H9 (cell line): ENCODE data around the gene TSLP. TPM values are rescaled to one million over a fixed set of nuclear protein-coding genes. Genes with fewer than 3 reads are reported as not detected.

Experiments used
- DNase-seq: peaks from one replicate; pipeline ENCODE4 v3.0.0-alpha.2; 2017
- H2AFZ ChIP-seq: one replicate; pipeline ENCODE4 v1.6.1; 2013; ENCODE audit warnings: mild to moderate bottlenecking, low read length, control low read depth, moderate library complexity
- H2AK5ac ChIP-seq: 2 replicates; pipeline ENCODE4 v1.6.1; 2013; ENCODE audit warnings: low read length, control low read depth, mixed read lengths; ENCODE audit not compliant: insufficient read length
- H2BK120ac ChIP-seq: one replicate; pipeline ENCODE4 v1.6.1; 2013; ENCODE audit warnings: low read depth, mild to moderate bottlenecking, low read length, control low read depth, inconsistent platforms; ENCODE audit not compliant: poor library complexity, severe bottlenecking
- H2BK12ac ChIP-seq: 2 replicates; pipeline ENCODE4 v1.6.1; 2013; ENCODE audit warnings: low read length, control low read depth, mixed read lengths, low read depth; ENCODE audit not compliant: insufficient read length
- H2BK15ac ChIP-seq: 2 replicates; pipeline ENCODE4 v1.6.1; 2013; ENCODE audit warnings: low read depth, low read length, control low read depth
- H2BK20ac ChIP-seq: one replicate; pipeline ENCODE4 v1.6.1; 2013; ENCODE audit warnings: low read depth, mild to moderate bottlenecking, low read length, control low read depth, inconsistent platforms; ENCODE audit not compliant: poor library complexity, severe bottlenecking
- H2BK5ac ChIP-seq: 2 replicates; pipeline ENCODE4 v1.6.1; 2013; ENCODE audit warnings: low read length, control low read depth, mixed read lengths; ENCODE audit not compliant: insufficient read length
- H3K14ac ChIP-seq: 2 replicates; pipeline ENCODE4 v1.6.1; 2013; ENCODE audit warnings: low read length, control low read depth; ENCODE audit not compliant: insufficient read depth
- H3K18ac ChIP-seq: 2 replicates; pipeline ENCODE4 v1.6.1; 2013; ENCODE audit warnings: low read depth, mild to moderate bottlenecking, mixed read lengths, low read length, control low read depth; ENCODE audit not compliant: insufficient read length
- H3K23ac ChIP-seq: 2 replicates; pipeline ENCODE4 v1.6.1; 2013; ENCODE audit warnings: low read length, control low read depth, mixed read lengths, low read depth; ENCODE audit not compliant: insufficient read length
- H3K23me2 ChIP-seq: 2 replicates; pipeline ENCODE4 v1.6.1; 2013; ENCODE audit warnings: low read depth, mild to moderate bottlenecking, mixed read lengths, low read length, control low read depth; ENCODE audit not compliant: insufficient read length, poor library complexity, severe bottlenecking
- H3K27ac ChIP-seq: 2 replicates; pipeline ENCODE4 v1.5.1; 2013; ENCODE audit warnings: low read length, control low read depth, mixed read lengths, low read depth; ENCODE audit not compliant: insufficient read length
- H3K27me3 ChIP-seq: 2 replicates; pipeline ENCODE4 v1.6.1; 2013; ENCODE audit warnings: low read length, control low read depth, inconsistent platforms; ENCODE audit not compliant: insufficient read depth
- H3K4ac ChIP-seq: 2 replicates; pipeline ENCODE4 v1.6.1; 2013; ENCODE audit warnings: low read depth, mild to moderate bottlenecking, control low read depth, inconsistent platforms, low read length, moderate library complexity
- H3K4me1 ChIP-seq: 2 replicates; pipeline ENCODE4 v1.6.1; 2013; ENCODE audit warnings: low read length, control low read depth, inconsistent platforms; ENCODE audit not compliant: insufficient read depth
- H3K4me2 ChIP-seq: 2 replicates; pipeline ENCODE4 v1.6.1; 2013; ENCODE audit warnings: low read length, control low read depth, mixed read lengths; ENCODE audit not compliant: insufficient read length, insufficient read depth
- H3K56ac ChIP-seq: 2 replicates; pipeline ENCODE4 v1.6.1; 2013; ENCODE audit warnings: low read depth, mild to moderate bottlenecking, mixed read lengths, low read length, control low read depth; ENCODE audit not compliant: insufficient read length
- H3K79me1 ChIP-seq: 2 replicates; pipeline ENCODE4 v1.6.1; 2013; ENCODE audit warnings: low read depth, mild to moderate bottlenecking, moderate library complexity, low read length, control low read depth, inconsistent platforms; ENCODE audit not compliant: insufficient read depth, poor library complexity, severe bottlenecking
- H3K79me2 ChIP-seq: 2 replicates; pipeline ENCODE4 v1.6.1; 2013; ENCODE audit warnings: low read length, control low read depth, inconsistent platforms; ENCODE audit not compliant: insufficient read depth
- H3K9ac ChIP-seq: 2 replicates; pipeline ENCODE4 v1.6.1; 2013; ENCODE audit warnings: low read length, control low read depth, mixed read lengths; ENCODE audit not compliant: insufficient read length; ENCODE audit errors: extremely low read depth
- H3K9me3 ChIP-seq: one replicate; pipeline ENCODE4 v1.6.1; 2013; ENCODE audit warnings: low read depth, low read length, inconsistent platforms; ENCODE audit not compliant: control insufficient read depth
- H3T11ph ChIP-seq: one replicate; pipeline ENCODE4 v1.6.1; 2013; ENCODE audit warnings: mild to moderate bottlenecking, low read length, control low read depth, inconsistent platforms
- H4K20me1 ChIP-seq: one replicate; pipeline ENCODE4 v1.6.1; 2013; ENCODE audit not compliant: control insufficient read depth, insufficient read length, insufficient read depth
- H4K5ac ChIP-seq: 2 replicates; pipeline ENCODE4 v1.6.1; 2013; ENCODE audit warnings: low read depth, mild to moderate bottlenecking, mixed read lengths, low read length, control low read depth; ENCODE audit not compliant: insufficient read length
- H4K8ac ChIP-seq: replicated peaks from 2 replicates; pipeline ENCODE4 v1.6.1; 2013; ENCODE audit warnings: low read length, control low read depth, mixed read lengths, low read depth; ENCODE audit not compliant: insufficient read length
- H4K91ac ChIP-seq: 2 replicates; pipeline ENCODE4 v1.6.1; 2013; ENCODE audit warnings: low read depth, mild to moderate bottlenecking, moderate library complexity, mixed read lengths, low read length, control low read depth; ENCODE audit not compliant: insufficient read length
- H3K27ac Mint-ChIP-seq, 3 experiments: 2 replicates in 2 of 3; 3 replicates in 1 of 3; pipeline ENCODE4 v1.8.0; 2020 to 2021; ENCODE audit warnings: mixed read lengths in 3 of 3, mild to moderate bottlenecking in 1 of 3, moderate library complexity in 1 of 3
- H3K27me3 Mint-ChIP-seq: 2 replicates; pipeline ENCODE4 v1.8.0; 2021; ENCODE audit warnings: low read depth, mild to moderate bottlenecking, moderate library complexity, mixed read lengths
- H3K36me3 Mint-ChIP-seq, 3 experiments: 2 replicates in 2 of 3; 3 replicates in 1 of 3; pipeline ENCODE4 v1.8.0; 2020 to 2021; ENCODE audit warnings: low read depth in 3 of 3, mixed read lengths in 3 of 3; ENCODE audit not compliant: insufficient read depth in 1 of 3
- H3K4me1 Mint-ChIP-seq, 2 experiments: 2 replicates each; pipeline ENCODE4 v1.8.0; 2020; ENCODE audit warnings: mixed read lengths in 2 of 2
- H3K4me3 Mint-ChIP-seq, 2 experiments: 2 replicates in 1 of 2; 3 replicates in 1 of 2; pipeline ENCODE4 v1.8.0; 2020 to 2021; ENCODE audit warnings: mild to moderate bottlenecking in 2 of 2, mixed read lengths in 2 of 2, moderate library complexity in 1 of 2
- H3K9me3 Mint-ChIP-seq, 2 experiments: 2 replicates in 1 of 2; 3 replicates in 1 of 2; pipeline ENCODE4 v1.8.0; 2020; ENCODE audit warnings: mild to moderate bottlenecking in 2 of 2, mixed read lengths in 2 of 2, moderate library complexity in 1 of 2
- WGBS: extraction: QIAGEN DNeasy Blood & Tissue Kit; methylation state at CpG from one replicate; pipeline ENCODE4 v1.1.7; 2013; ENCODE audit warnings: missing lambda C conversion rate, low lambda C conversion rate, mixed read lengths; ENCODE audit not compliant: insufficient read length; ENCODE audit errors: extremely low coverage; 5-methylcytosine and 5-hydroxymethylcytosine counted together
- total RNA-seq: library from RNA; stranded (reverse); gene quantifications from 2 replicates; pipeline ENCODE4 v1.2.1, GENCODE V29; 2021
- TF ChIP-seq, protein P1 (sequence below): fragments of 200-600 bp; sonication (generic); conservative IDR thresholded peaks from 3 replicates; pipeline ENCODE4 v1.8.0; 2021; ENCODE audit warnings: antibody characterized with exemption, mild to moderate bottlenecking

Gene TSLP
- total RNA-seq, 1 experiment from 2014 or later = 0.63 TPM

DNA sequence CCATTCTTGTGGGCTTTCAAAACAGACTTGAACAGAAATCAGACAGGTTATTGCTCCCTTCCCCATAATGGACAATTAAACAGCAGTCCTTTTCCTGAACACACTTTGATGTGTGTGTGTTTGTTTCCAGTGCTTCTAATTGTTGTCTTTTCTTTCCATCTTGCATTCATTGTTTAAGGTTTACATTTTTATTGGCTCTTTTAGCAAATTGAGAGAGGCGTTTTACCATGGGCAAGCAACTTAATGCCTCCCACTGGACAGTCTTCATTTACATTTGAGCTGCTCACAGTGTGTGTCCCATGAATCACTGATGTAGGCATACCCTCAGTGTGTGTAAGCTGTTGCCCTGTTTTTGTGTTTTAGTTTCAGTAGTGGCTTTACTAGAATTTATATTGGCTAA, 45.6 kb downstream of the TSLP start:
- H3K27ac Mint-ChIP-seq = peak overlapping the region; percentile 80 to 91 (median 90); a peak in 6 of 7 replicates
- Histone ChIP-seq H3K9me3 (no peaks in the 10 kb centered on the region), H4K20me1 (no peaks in the 10 kb centered on the region), H4K5ac (no peak overlapping the region), H3K9ac (no peak overlapping the region), H3T11ph (no peak overlapping the region), H2BK15ac (no peak overlapping the region), H2BK5ac (no peak overlapping the region), H3K4me1 (no peaks in the 10 kb centered on the region; the same call in 1 of the 2 replicates), H2BK12ac (no peak overlapping the region), H2BK20ac (no peak overlapping the region), H3K23me2 (no peaks in the 10 kb centered on the region), H2AK5ac (no peak overlapping the region), H3K4ac (no peak overlapping the region), H3K4me2 (peak overlapping the region; percentile 5), H3K27ac (no peak overlapping the region), H3K79me1 (no peaks in the 10 kb centered on the region), H3K27me3 (no peaks in the 10 kb centered on the region), H3K23ac (no peak overlapping the region), H3K14ac (no peak overlapping the region), H3K56ac (no peak overlapping the region), H4K91ac (no peak overlapping the region), H4K8ac (no peak overlapping the region), H3K18ac (no peak overlapping the region), H2AFZ (no peak overlapping the region), H2BK120ac (no peak overlapping the region), H3K79me2 (no peaks in the 10 kb centered on the region)
- WGBS = no CpG with 5 or more reads among the region's 1 CpG
- H3K9me3 Mint-ChIP-seq = no peaks in the 10 kb centered on the region
- no peaks in the 10 kb centered on the region for H3K27me3 Mint-ChIP-seq
- H3K4me3 Mint-ChIP-seq = peak overlapping the region in 1 of 2 experiments; percentile 22; a peak in 4 of 5 replicates
- DNase-seq = peak; percentile 45
- H3K36me3 Mint-ChIP-seq = peaks cover 11 to 40% (median 37%) of the 10 kb centered on the region in 3 experiments; a peak in 6 of 7 replicates
- TF ChIP-seq, protein P1, sequence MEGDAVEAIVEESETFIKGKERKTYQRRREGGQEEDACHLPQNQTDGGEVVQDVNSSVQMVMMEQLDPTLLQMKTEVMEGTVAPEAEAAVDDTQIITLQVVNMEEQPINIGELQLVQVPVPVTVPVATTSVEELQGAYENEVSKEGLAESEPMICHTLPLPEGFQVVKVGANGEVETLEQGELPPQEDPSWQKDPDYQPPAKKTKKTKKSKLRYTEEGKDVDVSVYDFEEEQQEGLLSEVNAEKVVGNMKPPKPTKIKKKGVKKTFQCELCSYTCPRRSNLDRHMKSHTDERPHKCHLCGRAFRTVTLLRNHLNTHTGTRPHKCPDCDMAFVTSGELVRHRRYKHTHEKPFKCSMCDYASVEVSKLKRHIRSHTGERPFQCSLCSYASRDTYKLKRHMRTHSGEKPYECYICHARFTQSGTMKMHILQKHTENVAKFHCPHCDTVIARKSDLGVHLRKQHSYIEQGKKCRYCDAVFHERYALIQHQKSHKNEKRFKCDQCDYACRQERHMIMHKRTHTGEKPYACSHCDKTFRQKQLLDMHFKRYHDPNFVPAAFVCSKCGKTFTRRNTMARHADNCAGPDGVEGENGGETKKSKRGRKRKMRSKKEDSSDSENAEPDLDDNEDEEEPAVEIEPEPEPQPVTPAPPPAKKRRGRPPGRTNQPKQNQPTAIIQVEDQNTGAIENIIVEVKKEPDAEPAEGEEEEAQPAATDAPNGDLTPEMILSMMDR = no peak
- peaks cover 32 to 36% of the 10 kb centered on the region in 2 experiments for H3K4me1 Mint-ChIP-seq
